HepG2 (cell line): ENCODE data around the gene ARHGEF10L.

ENCODE experiments used
- ARID2 ChIP-seq: sonication (generic); formaldehyde crosslinking; IDR thresholded peaks from 2 replicates; pipeline ENCODE4 v1.8.1; 2022; ENCODE audit warnings: mild to moderate bottlenecking, missing genetic modification reagents, borderline replicate concordance
- EZH2 ChIP-seq: conservative IDR thresholded peaks from 2 replicates; pipeline ENCODE4 v1.6.1; 2012; ENCODE audit warnings: mild to moderate bottlenecking, low read depth, low read length, moderate library complexity
- MEIS2 ChIP-seq: sonication (generic); formaldehyde crosslinking; IDR thresholded peaks from 2 replicates; pipeline ENCODE4 v1.9.0; 2021; ENCODE audit warnings: mild to moderate bottlenecking, missing genetic modification reagents
- STAG1 ChIP-seq: sonication (generic); formaldehyde crosslinking; IDR thresholded peaks from 2 replicates; pipeline ENCODE4 v1.4.0; 2020; ENCODE audit warnings: missing genetic modification reagents
- ZBTB20 ChIP-seq: sonication (generic); formaldehyde crosslinking; IDR thresholded peaks from 2 replicates; pipeline ENCODE4 v1.8.1; 2023; ENCODE audit warnings: missing genetic modification reagents, low read depth, mild to moderate bottlenecking, borderline replicate concordance
- ZBTB8A ChIP-seq: sonication (generic); formaldehyde crosslinking; IDR thresholded peaks from 2 replicates; pipeline ENCODE4 v1.4.0; 2020; ENCODE audit warnings: mild to moderate bottlenecking, low read depth, missing genetic modification reagents, borderline replicate concordance
- ZFP36 ChIP-seq: fragments of 150-350 bp; IDR thresholded peaks from 2 replicates; pipeline ENCODE4 v1.6.1; 2018; ENCODE audit warnings: borderline replicate concordance, low read length, low read depth; ENCODE audit not compliant: partially characterized antibody
- ZNF782 ChIP-seq: sonication (generic); formaldehyde crosslinking; IDR thresholded peaks from 2 replicates; pipeline ENCODE4 v1.4.0; 2020; ENCODE audit warnings: missing genetic modification reagents, mild to moderate bottlenecking, borderline replicate concordance
- TF ChIP-seq, protein P1 (sequence below): sonication (generic); formaldehyde crosslinking; IDR thresholded peaks from 2 replicates; pipeline ENCODE4 v1.5.0; 2020; ENCODE audit warnings: mild to moderate bottlenecking, missing genetic modification reagents, moderate library complexity
- TF ChIP-seq, protein P2 (sequence below), 2 experiments: fragments of 450-650 bp in 1 of 2; sonication (generic) in 1 of 2; formaldehyde crosslinking; IDR thresholded peaks; 2 replicates each; pipeline versions ENCODE4 v1.5.0 to v1.8.0; 2020 to 2022; ENCODE audit warnings: mild to moderate bottlenecking in 1 of 2, missing genetic modification reagents in 1 of 2
- TF ChIP-seq, protein P3 (sequence below): sonication (generic); formaldehyde crosslinking; IDR thresholded peaks from 2 replicates; pipeline ENCODE4 v1.4.0; 2020; ENCODE audit warnings: low read depth, mild to moderate bottlenecking, missing genetic modification reagents
- TF ChIP-seq, protein P4 (sequence below): sonication (generic); formaldehyde crosslinking; IDR thresholded peaks from 2 replicates; pipeline ENCODE4 v1.4.0; 2020; ENCODE audit warnings: missing genetic modification reagents

DNA sequence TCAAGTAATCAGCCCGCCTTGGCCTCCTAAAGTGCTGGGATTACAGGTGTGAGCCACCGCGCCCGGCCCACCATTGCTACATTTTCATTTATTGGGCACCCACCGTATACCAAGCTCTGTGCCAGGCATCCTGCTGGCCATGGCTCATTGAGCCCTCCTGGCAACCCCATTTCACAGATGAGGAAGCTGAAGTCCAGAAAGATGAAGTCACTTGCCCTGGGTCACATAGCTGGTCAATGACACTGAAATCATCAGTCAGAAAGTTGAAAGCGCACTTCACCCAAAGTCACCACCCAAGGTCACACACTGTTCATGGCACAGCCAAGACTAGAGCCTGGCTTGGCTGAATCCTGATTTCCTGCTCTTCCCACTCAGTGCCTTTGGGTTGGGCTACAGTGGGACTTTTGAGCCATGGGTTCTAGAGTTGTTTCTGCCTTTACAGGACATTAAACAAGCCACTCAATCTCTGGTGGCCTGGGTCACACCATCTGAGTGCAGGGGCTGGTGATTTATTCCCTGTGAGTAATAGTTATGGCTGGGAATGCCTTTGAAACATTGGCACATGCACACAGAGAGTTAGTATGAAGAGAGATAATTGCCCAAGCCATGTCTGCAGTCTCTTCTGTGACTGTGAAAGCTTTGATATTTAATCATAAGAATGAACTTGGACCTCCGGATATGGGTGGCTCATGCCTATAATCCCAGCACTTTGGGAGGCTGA lies 16.0 kb upstream of the ARHGEF10L start:
- TF ChIP-seq, protein P1, sequence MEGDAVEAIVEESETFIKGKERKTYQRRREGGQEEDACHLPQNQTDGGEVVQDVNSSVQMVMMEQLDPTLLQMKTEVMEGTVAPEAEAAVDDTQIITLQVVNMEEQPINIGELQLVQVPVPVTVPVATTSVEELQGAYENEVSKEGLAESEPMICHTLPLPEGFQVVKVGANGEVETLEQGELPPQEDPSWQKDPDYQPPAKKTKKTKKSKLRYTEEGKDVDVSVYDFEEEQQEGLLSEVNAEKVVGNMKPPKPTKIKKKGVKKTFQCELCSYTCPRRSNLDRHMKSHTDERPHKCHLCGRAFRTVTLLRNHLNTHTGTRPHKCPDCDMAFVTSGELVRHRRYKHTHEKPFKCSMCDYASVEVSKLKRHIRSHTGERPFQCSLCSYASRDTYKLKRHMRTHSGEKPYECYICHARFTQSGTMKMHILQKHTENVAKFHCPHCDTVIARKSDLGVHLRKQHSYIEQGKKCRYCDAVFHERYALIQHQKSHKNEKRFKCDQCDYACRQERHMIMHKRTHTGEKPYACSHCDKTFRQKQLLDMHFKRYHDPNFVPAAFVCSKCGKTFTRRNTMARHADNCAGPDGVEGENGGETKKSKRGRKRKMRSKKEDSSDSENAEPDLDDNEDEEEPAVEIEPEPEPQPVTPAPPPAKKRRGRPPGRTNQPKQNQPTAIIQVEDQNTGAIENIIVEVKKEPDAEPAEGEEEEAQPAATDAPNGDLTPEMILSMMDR (CRISPR knock-in tag) = no peak
- no peak for TF ChIP-seq MEIS2 (CRISPR knock-in tag)
- TF ChIP-seq ZFP36 = no peak
- no peak for TF ChIP-seq ZBTB20 (CRISPR knock-in tag)
- no peak for TF ChIP-seq ZBTB8A
- TF ChIP-seq ZNF782 (CRISPR knock-in tag) = no peak
- TF ChIP-seq EZH2 = no peak
- TF ChIP-seq, protein P2, sequence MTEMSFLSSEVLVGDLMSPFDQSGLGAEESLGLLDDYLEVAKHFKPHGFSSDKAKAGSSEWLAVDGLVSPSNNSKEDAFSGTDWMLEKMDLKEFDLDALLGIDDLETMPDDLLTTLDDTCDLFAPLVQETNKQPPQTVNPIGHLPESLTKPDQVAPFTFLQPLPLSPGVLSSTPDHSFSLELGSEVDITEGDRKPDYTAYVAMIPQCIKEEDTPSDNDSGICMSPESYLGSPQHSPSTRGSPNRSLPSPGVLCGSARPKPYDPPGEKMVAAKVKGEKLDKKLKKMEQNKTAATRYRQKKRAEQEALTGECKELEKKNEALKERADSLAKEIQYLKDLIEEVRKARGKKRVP (CRISPR knock-in tag; IDR thresholded peaks at IDR 0.05) = no peak
- no peak for TF ChIP-seq STAG1 (CRISPR knock-in tag)
- TF ChIP-seq, protein P3, sequence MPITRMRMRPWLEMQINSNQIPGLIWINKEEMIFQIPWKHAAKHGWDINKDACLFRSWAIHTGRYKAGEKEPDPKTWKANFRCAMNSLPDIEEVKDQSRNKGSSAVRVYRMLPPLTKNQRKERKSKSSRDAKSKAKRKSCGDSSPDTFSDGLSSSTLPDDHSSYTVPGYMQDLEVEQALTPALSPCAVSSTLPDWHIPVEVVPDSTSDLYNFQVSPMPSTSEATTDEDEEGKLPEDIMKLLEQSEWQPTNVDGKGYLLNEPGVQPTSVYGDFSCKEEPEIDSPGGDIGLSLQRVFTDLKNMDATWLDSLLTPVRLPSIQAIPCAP = no peak
- TF ChIP-seq ARID2 (CRISPR knock-in tag) = no peak
- TF ChIP-seq, protein P4, sequence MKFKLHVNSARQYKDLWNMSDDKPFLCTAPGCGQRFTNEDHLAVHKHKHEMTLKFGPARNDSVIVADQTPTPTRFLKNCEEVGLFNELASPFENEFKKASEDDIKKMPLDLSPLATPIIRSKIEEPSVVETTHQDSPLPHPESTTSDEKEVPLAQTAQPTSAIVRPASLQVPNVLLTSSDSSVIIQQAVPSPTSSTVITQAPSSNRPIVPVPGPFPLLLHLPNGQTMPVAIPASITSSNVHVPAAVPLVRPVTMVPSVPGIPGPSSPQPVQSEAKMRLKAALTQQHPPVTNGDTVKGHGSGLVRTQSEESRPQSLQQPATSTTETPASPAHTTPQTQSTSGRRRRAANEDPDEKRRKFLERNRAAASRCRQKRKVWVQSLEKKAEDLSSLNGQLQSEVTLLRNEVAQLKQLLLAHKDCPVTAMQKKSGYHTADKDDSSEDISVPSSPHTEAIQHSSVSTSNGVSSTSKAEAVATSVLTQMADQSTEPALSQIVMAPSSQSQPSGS (CRISPR knock-in tag) = no peak
